HEK293 (cell line): ENCODE results near the gene LMO7.

Source experiments
- CTCF ChIA-PET: fragments of 350-600 bp; formaldehyde crosslinking; extraction: SDS; loops from one replicate; lab custom pipeline; 2021; ENCODE audit warnings: antibody characterized with exemption; lab: Yijun Ruan, JAX
- POLR2A ChIA-PET: fragments of 300-600 bp; formaldehyde crosslinking; extraction: SDS; loops from one replicate; lab custom pipeline; 2020; ENCODE audit warnings: antibody characterized with exemption, inconsistent platforms; lab: Yijun Ruan, JAX
- H3K27ac ChIP-seq: fragments of 200-500 bp; sonication (Bioruptor generic); 2 replicates; pipeline ENCODE4 v1.5.1; 2014; ENCODE audit warnings: low read depth, low read length, control low read depth, inconsistent platforms; ENCODE audit errors: extremely low read depth
- H3K36me3 ChIP-seq, 2 experiments: fragments of 200-500 bp in 1 of 2; sonication (Bioruptor generic) in 1 of 2; 1 replicate in 1 of 2; 2 replicates in 1 of 2; pipeline ENCODE4 v1.5.1; 2014 to 2017; ENCODE audit warnings: inconsistent platforms in 2 of 2, low read length in 2 of 2; ENCODE audit not compliant: control insufficient read depth in 2 of 2, insufficient read depth in 1 of 2
- H3K4me1 ChIP-seq: fragments of 200-500 bp; sonication (Bioruptor generic); 2 replicates; pipeline ENCODE4 v1.5.1; 2014; ENCODE audit warnings: mild to moderate bottlenecking, low read length, inconsistent platforms; ENCODE audit not compliant: control insufficient read depth, insufficient read depth
- H3K4me3 ChIP-seq: 2 replicates; pipeline ENCODE4 v1.5.1; 2011; ENCODE audit warnings: low read depth, mild to moderate bottlenecking, control low read depth, low read length, moderate library complexity
- H3K9me3 ChIP-seq: fragments of 200-500 bp; sonication (Bioruptor generic); 2 replicates; pipeline ENCODE4 v1.5.1; 2014; ENCODE audit warnings: low read depth, low read length, inconsistent platforms; ENCODE audit not compliant: control insufficient read depth, insufficient read depth
- GLI2 ChIP-seq: fragments of 450-650 bp; formaldehyde crosslinking; IDR thresholded peaks from 2 replicates; pipeline ENCODE4; 2017; ENCODE audit warnings: missing biosample characterization, missing genetic modification characterization, low read depth, borderline replicate concordance
- HIC1 ChIP-seq: fragments of 450-650 bp; formaldehyde crosslinking; IDR thresholded peaks from 2 replicates; pipeline ENCODE4 v1.5.1; 2016; ENCODE audit warnings: missing biosample characterization, missing genetic modification characterization
- KLF8 ChIP-seq: fragments of 450-650 bp; formaldehyde crosslinking; IDR thresholded peaks from 2 replicates; pipeline ENCODE4 v1.5.1; 2016; ENCODE audit warnings: missing biosample characterization, missing genetic modification characterization
- KLF9 ChIP-seq: fragments of 450-650 bp; formaldehyde crosslinking; IDR thresholded peaks from 2 replicates; pipeline ENCODE4 v1.5.1; 2016; ENCODE audit warnings: missing biosample characterization, missing genetic modification characterization, low read depth
- SP7 ChIP-seq: fragments of 450-650 bp; formaldehyde crosslinking; IDR thresholded peaks from 2 replicates; pipeline ENCODE4 v1.5.1; 2016; ENCODE audit warnings: missing biosample characterization, missing genetic modification characterization
- ZBTB49 ChIP-seq: fragments of 450-650 bp; formaldehyde crosslinking; IDR thresholded peaks from 2 replicates; pipeline ENCODE4 v1.5.1; 2016; ENCODE audit warnings: missing biosample characterization, missing genetic modification characterization, low read depth
- ZNF132 ChIP-seq: fragments of 450-650 bp; formaldehyde crosslinking; IDR thresholded peaks from 2 replicates; pipeline ENCODE4 v1.5.1; 2017; ENCODE audit warnings: missing biosample characterization, missing genetic modification characterization, borderline replicate concordance
- ZNF202 ChIP-seq: fragments of 450-650 bp; formaldehyde crosslinking; IDR thresholded peaks from 2 replicates; pipeline ENCODE4 v1.5.1; 2016; ENCODE audit warnings: missing biosample characterization, missing genetic modification characterization, borderline replicate concordance
- ZNF221 ChIP-seq: fragments of 450-650 bp; formaldehyde crosslinking; IDR thresholded peaks from 2 replicates; pipeline ENCODE4 v1.5.1; 2017; ENCODE audit warnings: missing biosample characterization, missing genetic modification characterization, borderline replicate concordance
- ZNF274 ChIP-seq, 2 experiments: fragments of 200-500 bp in 1 of 2; fragments of 450-650 bp in 1 of 2; sonication (Bioruptor generic) in 1 of 2; formaldehyde crosslinking in 1 of 2; IDR thresholded peaks; 2 replicates each; pipeline versions ENCODE4 v1.5.1 to v1.6.1; 2014 to 2016; ENCODE audit warnings: borderline replicate concordance in 1 of 2, inconsistent platforms in 1 of 2, low read length in 1 of 2, missing biosample characterization in 1 of 2, missing genetic modification characterization in 1 of 2
- ZNF280C ChIP-seq: fragments of 450-650 bp; formaldehyde crosslinking; IDR thresholded peaks from 2 replicates; pipeline ENCODE4 v1.5.1; 2016; ENCODE audit warnings: missing biosample characterization, missing genetic modification characterization
- ZNF354C ChIP-seq: fragments of 450-650 bp; formaldehyde crosslinking; IDR thresholded peaks from 2 replicates; pipeline ENCODE4 v1.5.1; 2016; ENCODE audit warnings: missing biosample characterization, missing genetic modification characterization, low read depth, borderline replicate concordance
- ZNF610 ChIP-seq: fragments of 450-650 bp; formaldehyde crosslinking; IDR thresholded peaks from 2 replicates; pipeline ENCODE4 v1.5.1; 2016; ENCODE audit warnings: missing biosample characterization, missing genetic modification characterization, borderline replicate concordance
- ZNF701 ChIP-seq: fragments of 450-650 bp; formaldehyde crosslinking; IDR thresholded peaks from 2 replicates; pipeline ENCODE4 v1.5.1; 2016; ENCODE audit warnings: missing biosample characterization, missing genetic modification characterization
- ZNF707 ChIP-seq: fragments of 450-650 bp; formaldehyde crosslinking; IDR thresholded peaks from 2 replicates; pipeline ENCODE4 v1.5.1; 2016; ENCODE audit warnings: missing biosample characterization, missing genetic modification characterization
- TF ChIP-seq, protein P1 (sequence below): fragments of 450-650 bp; formaldehyde crosslinking; IDR thresholded peaks from 2 replicates; pipeline ENCODE4 v1.5.1; 2016; ENCODE audit warnings: missing biosample characterization, missing genetic modification characterization

Gene LMO7

GRCh38 chr13:75839406-75839805 is 203.3 kb downstream of the LMO7 start:
- peaks cover 0 to 36% of the 10 kb centered on the region in 2 experiments; a peak in 1 of 3 replicates for H3K36me3 ChIP-seq
- TF ChIP-seq ZBTB49 (no peak), SP7 (tag by site-specific recombination) (no peak), HIC1 (tag by site-specific recombination) (no peak), GLI2 (tag by site-specific recombination) (no peak), ZNF274 (IDR thresholded peaks at IDR 0.05; ENCODE audit: low read length) (no peak), ZNF274 (tag by site-specific recombination; IDR thresholded peaks at IDR 0.05; ENCODE audit: borderline replicate concordance) (no peak), ZNF280C (tag by site-specific recombination) (no peak), ZNF707 (tag by site-specific recombination) (no peak), KLF8 (tag by site-specific recombination) (no peak), ZNF354C (tag by site-specific recombination) (no peak), ZNF132 (tag by site-specific recombination) (no peak), KLF9 (no peak), ZNF610 (tag by site-specific recombination) (no peak), ZNF202 (tag by site-specific recombination) (no peak)
- CTCF ChIA-PET: interaction anchor here (1.0 to 1.4 kb wide), 2 partner anchors 30 to 635 kb away, joined by 3 to 4 read pairs; no protein-coding TSS in a partner anchor

DNA sequence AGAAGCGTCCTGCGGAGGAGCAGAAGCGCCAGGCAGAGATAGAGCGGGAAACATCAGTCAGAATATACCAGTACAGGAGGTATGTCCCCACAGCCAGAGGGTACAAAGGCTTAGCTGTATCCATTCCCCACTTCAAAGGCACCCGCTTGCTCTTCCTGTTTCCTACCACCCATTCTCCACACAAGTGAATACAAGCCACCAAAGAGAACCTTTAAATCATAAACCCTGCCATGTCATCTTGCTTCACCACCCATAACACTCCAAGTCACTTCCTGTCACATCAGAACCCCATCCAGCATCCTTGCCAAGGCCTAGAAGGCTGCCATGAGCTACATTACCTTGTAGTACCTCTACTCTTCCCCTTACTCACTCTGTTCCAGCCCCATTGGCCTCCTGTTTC is 205.8 kb downstream of the LMO7 start:
- Histone ChIP-seq H3K27ac (no peak overlapping the region), H3K4me1 (no peaks in the 10 kb centered on the region), H3K4me3 (no peak overlapping the region), H3K9me3 (no peaks in the 10 kb centered on the region), H3K36me3 (peaks cover 0 to 40% of the 10 kb centered on the region in 2 experiments; a peak in 1 of 3 replicates)
- TF ChIP-seq, protein P1, sequence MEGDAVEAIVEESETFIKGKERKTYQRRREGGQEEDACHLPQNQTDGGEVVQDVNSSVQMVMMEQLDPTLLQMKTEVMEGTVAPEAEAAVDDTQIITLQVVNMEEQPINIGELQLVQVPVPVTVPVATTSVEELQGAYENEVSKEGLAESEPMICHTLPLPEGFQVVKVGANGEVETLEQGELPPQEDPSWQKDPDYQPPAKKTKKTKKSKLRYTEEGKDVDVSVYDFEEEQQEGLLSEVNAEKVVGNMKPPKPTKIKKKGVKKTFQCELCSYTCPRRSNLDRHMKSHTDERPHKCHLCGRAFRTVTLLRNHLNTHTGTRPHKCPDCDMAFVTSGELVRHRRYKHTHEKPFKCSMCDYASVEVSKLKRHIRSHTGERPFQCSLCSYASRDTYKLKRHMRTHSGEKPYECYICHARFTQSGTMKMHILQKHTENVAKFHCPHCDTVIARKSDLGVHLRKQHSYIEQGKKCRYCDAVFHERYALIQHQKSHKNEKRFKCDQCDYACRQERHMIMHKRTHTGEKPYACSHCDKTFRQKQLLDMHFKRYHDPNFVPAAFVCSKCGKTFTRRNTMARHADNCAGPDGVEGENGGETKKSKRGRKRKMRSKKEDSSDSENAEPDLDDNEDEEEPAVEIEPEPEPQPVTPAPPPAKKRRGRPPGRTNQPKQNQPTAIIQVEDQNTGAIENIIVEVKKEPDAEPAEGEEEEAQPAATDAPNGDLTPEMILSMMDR (tag by site-specific recombination): no peak
- no peak for TF ChIP-seq ZNF701 (tag by site-specific recombination)
- no peak for TF ChIP-seq ZNF221 (tag by site-specific recombination)
- CTCF ChIA-PET: interaction anchor here (0.7 kb wide), 1 partner anchor 484 kb away, joined by 3 read pairs; no protein-coding TSS in a partner anchor
- POLR2A ChIA-PET: interaction anchor here (0.6 kb wide), 1 partner anchor 9 kb away, joined by 3 read pairs; no protein-coding TSS in a partner anchor

More at GRCh38 chr13:75839406-75839805, 203.3 kb downstream of the LMO7 start:
- Histone ChIP-seq H3K4me3 (no peak overlapping the region), H3K9me3 (no peaks in the 10 kb centered on the region), H3K27ac (no peak overlapping the region), H3K4me1 (no peaks in the 10 kb centered on the region)
- POLR2A ChIA-PET: no interaction called here
